ENCODE measurements around the gene SCN5A. TPM values are rescaled to one million over a fixed set of nuclear protein-coding genes. Genes with fewer than 3 reads are reported as not detected.

SCN5A gene
- total RNA-seq, 1 donor from 2014 or later = 3.5 TPM

GRCh38 chr3:38646630-38647029 is 2.9 kb downstream of the SCN5A start:
- Mint-ChIP-seq H3K4me1 (ENCODE audit: unreplicated experiment) (no peaks in the 10 kb centered on the region), H3K9me3 (no peaks in the 10 kb centered on the region), H3K27me3 (peaks cover 19% of the 10 kb centered on the region), H3K36me3 (no peaks in the 10 kb centered on the region), H3K4me3 (no peak overlapping the region), H3K27ac (no peak overlapping the region)
- TF ChIP-seq CTCF (conservative IDR thresholded peaks at IDR 0.05) = peak; percentile 67
- no peak for DNase-seq (ENCODE audit: extremely low spot score, unreplicated experiment)

DNA sequence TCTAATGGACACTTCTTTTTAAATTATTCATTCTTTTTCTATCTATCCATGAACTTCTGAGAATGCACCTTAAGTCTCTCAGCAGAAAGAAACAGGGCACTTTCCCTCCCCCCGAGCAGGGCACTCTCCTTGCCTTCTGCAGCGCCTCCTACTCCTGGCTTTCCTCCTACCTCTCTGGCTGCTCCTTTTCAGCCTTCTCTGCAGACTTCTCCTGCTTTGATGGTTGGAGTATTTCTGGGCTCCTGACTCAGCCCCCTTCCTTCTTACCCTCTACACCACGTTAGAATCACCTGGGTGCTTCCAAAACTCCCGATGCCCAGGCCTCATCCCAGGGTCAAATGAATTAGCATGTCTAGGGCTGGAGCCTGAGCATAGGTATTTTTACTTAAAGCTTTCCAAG is 3.4 kb downstream of the SCN5A start:
- Mint-ChIP-seq H3K4me3 (no peak overlapping the region), H3K27ac (no peak overlapping the region), H3K36me3 (no peaks in the 10 kb centered on the region), H3K9me3 (no peaks in the 10 kb centered on the region), H3K27me3 (peaks cover 22% of the 10 kb centered on the region), H3K4me1 (ENCODE audit: unreplicated experiment) (no peaks in the 10 kb centered on the region)
- DNase-seq (ENCODE audit: extremely low spot score, unreplicated experiment) = no peak
- no peak for TF ChIP-seq CTCF (conservative IDR thresholded peaks at IDR 0.05)

DNA sequence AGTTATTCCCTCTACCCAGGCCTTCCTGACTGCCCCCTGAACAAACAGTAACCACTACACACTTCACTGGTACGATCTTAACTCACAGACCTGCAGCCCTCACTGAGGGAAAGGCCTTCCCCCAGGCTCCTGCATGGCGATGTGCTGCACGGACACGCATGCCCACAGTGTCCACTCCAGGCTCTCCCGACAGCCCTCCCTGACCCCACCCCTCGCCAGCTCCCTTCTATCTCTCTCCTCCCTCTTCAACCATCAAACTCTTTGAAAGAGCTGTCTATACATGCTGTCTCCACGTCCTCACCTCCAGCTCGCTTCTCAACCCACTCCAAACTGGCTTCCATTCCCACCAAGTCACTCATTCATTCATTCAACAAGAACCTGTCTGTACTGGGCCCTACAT is 3.9 kb downstream of the SCN5A start:
- no peak for TF ChIP-seq CTCF (conservative IDR thresholded peaks at IDR 0.05)
- no peak overlapping the region for H3K4me3 Mint-ChIP-seq
- H3K27ac Mint-ChIP-seq = no peak overlapping the region
- peaks cover 25% of the 10 kb centered on the region for H3K27me3 Mint-ChIP-seq
- no peaks in the 10 kb centered on the region for H3K9me3 Mint-ChIP-seq
- no peaks in the 10 kb centered on the region for H3K4me1 Mint-ChIP-seq (ENCODE audit: unreplicated experiment)
- peak; percentile 37 for DNase-seq (ENCODE audit: extremely low spot score, unreplicated experiment)
- H3K36me3 Mint-ChIP-seq = no peaks in the 10 kb centered on the region

DNA sequence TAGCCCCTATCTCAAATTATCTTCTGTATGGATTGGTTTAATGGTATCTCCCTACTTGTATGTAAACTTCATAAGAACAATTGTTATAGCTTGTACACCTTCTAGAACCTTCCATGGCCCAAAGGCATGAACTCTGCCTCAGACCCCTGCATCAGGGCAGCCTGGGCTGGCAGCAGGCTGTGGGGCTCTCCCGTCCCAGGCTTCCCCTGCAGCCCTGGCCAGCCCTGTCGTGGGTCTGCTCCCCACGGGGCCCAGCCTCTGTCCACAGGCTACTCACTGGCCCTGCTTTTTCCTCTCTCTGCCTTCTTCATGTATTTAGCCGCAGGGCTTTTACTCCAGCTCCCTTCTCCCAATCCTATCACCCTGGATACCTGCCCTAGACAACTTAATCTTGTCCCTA is 4.4 kb downstream of the SCN5A start:
- Mint-ChIP-seq H3K4me3 (no peak overlapping the region), H3K9me3 (no peaks in the 10 kb centered on the region), H3K36me3 (no peaks in the 10 kb centered on the region), H3K27ac (no peak overlapping the region), H3K4me1 (ENCODE audit: unreplicated experiment) (no peaks in the 10 kb centered on the region), H3K27me3 (peaks cover 25% of the 10 kb centered on the region)
- DNase-seq (ENCODE audit: extremely low spot score, unreplicated experiment) = peak; percentile 53
- no peak for TF ChIP-seq CTCF (conservative IDR thresholded peaks at IDR 0.05)

- H3K9me3 Mint-ChIP-seq = no peaks in the 10 kb centered on the region
- peak; percentile 43 for DNase-seq (ENCODE audit: extremely low spot score, unreplicated experiment)
- H3K36me3 Mint-ChIP-seq = no peaks in the 10 kb centered on the region
- TF ChIP-seq CTCF (conservative IDR thresholded peaks at IDR 0.05) = no peak
- H3K27me3 Mint-ChIP-seq = peaks cover 28% of the 10 kb centered on the region
- no peak overlapping the region for H3K27ac Mint-ChIP-seq
- H3K4me1 Mint-ChIP-seq (ENCODE audit: unreplicated experiment) = no peaks in the 10 kb centered on the region
- H3K4me3 Mint-ChIP-seq = no peak overlapping the region
Measured at GRCh38 chr3:38644662-38645053, 4.8 kb downstream of the SCN5A start.

- Mint-ChIP-seq H3K9me3 (no peaks in the 10 kb centered on the region), H3K4me1 (ENCODE audit: unreplicated experiment) (no peaks in the 10 kb centered on the region), H3K27ac (no peak overlapping the region), H3K36me3 (no peaks in the 10 kb centered on the region), H3K4me3 (no peak overlapping the region), H3K27me3 (peaks cover 32% of the 10 kb centered on the region)
- no peak for TF ChIP-seq CTCF (conservative IDR thresholded peaks at IDR 0.05)
- DNase-seq (ENCODE audit: extremely low spot score, unreplicated experiment) = peak; percentile 44
Measured at GRCh38 chr3:38644016-38644661, 5.3 kb downstream of the SCN5A start.
